HG03342 (cell line): ENCODE results near the gene NAGPA.

Experiments used
- ATAC-seq: cut with Tn5 transposase; IDR thresholded peaks from one replicate; pipeline ENCODE4 v1.9.1; 2021; ENCODE audit warnings: mild to moderate bottlenecking, moderate library complexity; ENCODE audit not compliant: unreplicated experiment

The NAGPA gene

DNA sequence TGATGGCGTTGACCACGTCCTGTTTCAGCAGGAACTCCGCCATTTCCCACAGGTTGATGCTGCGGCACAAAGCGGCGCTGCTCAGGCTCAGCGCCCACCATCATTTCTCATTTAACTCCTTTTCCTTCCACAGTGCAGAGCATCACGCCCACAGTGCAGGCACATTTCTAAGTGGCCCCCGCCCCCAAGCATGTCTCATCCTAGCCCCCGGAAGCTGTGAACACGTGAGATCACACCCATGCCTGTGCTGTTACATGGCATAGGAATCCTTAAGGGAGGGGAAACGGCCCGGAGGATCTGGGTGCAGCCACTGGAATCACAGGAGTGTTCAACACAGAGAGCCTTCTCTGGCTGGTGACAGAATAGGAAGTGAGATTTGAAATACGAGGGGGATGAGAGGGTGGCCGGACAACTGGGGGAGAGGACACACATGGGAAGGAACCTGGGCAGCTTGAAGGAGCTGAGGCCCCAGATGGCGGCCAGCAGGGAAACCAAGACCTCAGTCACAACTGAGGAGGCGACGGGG is 4.7 kb downstream of the NAGPA start:
- no peak for ATAC-seq

DNA sequence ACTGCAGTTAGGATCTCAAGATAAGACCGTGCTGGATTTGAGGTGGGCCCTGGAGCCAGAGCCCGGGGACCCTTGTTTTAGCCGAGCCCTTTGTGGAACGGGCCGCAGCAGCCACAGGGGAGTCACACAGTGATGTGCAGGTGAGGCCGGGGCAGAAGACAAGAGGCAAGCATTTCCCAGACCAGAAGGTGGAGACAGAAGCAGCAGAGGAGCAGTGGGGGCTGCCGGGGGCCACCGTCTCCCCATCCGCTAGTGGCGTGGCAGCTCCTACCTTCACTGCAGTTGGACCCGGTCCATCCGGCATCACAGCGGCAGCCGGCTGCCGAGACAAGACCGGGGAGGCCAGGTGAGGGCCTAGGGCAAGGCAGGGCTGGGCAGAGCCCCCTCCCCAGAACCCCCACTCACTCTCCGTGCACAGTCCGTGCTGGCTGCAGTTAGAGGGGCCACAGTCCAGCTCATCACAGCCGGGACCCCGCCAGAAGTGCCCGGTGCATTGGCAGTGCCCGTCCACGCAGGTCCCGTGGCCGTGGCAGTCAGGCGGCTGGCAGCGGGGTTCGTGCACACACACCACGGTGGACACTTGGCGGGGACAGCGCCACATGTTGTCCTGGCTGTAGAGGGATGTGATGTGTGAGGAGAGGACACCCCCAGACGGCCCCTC is 6.0 kb downstream of the NAGPA start:
- ATAC-seq: no peak

DNA sequence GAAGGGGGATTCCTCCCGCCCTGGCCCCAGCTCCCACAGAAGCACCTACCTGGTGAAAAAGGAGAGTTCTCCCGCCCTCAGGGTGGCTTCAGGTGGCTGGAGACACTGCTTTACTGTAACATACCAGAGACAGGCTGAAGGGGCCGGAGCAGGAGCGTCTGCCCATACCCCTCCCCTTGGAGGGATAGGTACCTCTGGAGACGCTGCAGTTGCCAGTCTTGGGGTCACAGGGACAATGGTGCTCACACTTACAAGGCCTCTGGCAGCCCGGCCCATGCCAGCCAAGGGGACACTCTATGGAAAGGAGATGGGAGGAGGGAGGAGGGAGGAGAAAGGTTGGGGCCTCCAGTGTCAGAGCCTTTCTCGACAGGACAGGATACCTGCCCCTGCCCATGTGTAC is 6.6 kb downstream of the NAGPA start:
- no peak for ATAC-seq

DNA sequence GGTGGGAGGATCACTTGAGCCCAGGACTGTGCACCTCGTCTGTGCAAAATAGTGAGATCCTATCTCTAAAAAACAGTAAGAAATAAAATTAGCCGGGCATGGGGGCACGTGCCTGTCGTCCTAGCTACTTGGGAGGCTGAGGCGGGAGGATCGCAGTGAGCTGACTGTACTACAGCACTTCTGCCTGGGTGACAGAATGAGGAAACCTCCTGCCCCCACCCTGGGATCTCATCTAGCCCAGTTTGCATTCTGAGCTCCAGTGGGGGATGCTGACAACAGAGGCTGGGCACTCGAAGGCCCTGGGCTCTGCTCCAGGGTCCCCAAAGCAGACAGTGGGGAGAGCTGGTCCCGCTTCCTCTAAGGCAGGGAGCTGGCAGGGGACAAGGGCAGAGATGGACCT is 7.1 kb downstream of the NAGPA start:
- ATAC-seq: no peak

DNA sequence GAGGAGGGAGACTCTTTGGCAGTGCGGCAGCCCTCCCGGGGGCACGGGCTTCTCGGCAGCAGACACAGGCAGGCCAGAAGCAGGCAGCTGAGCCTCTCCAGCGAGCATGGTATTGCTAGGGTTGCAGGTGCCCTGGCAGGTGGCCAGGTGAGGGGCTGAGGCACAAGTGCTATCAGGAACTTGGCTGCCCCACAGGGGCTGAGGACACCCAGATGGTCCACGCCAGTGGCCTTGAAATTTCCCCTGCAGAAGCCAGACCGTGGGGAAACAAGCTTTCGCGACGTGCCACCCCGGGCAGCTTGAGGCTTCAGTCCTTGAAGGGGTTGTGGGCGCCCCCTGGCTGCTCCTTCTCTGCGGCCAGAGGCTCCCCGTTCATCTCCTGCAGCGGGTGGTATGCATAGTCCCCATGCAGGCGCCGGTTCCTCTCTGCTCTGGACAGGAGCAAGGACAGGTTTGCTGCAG is 8.5 kb downstream of the NAGPA start:
- ATAC-seq: no peak

DNA sequence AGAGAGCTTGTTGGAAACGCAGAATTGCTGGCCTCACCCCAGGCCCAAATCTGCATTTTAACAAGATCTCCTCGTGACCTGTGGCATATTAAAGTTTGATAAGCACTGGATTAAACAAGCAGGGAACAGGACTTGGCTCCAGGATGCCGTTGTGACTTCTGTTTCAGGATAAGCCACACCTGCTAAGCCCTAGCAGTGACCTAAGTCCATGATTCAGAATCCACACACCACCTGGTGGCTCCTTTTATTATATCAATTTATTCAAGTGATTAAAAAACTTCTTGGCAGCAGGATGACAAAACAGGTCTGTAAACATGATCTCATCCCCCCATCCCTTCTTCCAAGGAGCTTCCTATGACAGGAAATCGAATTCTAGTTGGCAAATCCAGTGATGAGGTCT is 9.1 kb downstream of the NAGPA start:
- ATAC-seq: no peak

DNA sequence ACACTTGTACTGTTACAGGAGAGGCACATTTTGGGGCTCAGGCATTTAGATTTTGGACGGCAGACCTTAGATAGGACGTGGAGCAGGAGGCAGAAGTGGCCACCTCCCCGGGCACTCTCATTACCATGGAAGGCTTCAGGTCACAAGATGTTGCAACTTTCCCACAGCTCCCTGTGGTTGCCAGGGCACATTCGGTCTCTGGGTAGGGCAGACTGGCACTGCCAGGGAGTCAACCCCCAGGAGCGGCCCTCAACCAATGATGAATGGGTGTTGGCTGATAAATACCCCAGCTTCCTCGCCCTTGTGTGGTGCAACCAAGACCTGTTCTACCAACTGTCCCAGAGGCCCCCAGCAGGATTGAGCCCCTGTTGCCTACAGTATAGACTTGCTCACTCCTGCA is 11.2 kb downstream of the NAGPA start:
- no peak for ATAC-seq

DNA sequence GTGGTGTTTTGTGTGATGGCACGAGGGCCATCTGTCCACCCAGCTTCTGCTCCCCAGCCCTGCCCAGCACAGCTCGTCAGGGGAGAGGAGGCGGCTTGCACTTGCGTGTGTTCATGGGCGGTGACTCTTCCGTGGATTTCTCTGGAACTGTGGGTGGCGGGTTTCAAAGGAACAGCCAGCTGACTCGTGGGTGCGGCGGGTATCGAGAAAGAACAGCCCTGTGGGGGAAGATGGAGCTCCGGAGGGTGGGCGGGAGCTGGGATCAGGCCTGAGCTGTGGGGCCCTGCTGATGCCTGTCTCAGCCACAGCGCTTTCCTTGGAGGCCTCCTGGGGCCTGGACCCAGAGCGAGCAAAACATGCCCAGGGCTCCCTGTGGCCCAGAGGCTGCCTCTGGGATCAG is 13.2 kb downstream of the NAGPA start:
- no peak for ATAC-seq

DNA sequence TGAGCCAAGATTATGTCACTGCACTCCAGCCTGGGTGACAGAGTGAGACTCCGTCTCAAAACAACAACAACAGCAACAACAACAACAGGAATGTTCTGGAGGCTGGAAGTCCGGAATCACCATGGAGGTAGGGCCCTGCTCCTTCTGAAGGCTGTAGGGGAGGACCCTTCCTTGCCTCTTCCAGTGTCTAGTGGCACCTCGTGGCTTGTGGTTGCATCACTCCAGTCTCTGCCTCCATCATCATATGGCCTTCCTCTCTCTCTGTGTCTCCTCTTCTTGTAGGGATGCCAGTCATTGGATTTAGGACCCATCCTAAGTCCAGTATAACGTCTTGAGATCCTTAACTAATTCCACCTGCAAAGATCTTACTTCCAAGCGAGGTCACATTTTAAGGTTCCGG is 14.0 kb downstream of the NAGPA start:
- ATAC-seq: no peak

DNA sequence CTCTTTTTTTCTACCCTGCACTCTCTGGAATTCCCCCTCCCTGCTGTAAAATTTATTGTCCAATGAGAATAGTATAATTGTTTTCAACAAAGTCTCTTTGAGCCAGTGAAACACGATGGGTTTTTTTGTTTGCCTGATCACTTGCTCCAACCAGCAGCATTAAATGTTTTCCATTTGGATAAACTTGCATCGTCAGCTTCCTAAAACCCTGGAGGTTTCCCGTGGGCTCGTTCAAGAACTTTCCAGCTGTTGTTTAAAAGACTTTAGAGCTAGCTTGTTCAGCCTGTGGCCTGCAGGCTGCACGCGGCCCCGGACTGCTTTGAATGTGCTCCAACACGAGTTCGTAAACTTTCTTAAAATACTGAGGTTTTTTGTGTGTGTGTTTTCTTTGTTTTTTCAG is 14.9 kb downstream of the NAGPA start:
- no peak for ATAC-seq

DNA sequence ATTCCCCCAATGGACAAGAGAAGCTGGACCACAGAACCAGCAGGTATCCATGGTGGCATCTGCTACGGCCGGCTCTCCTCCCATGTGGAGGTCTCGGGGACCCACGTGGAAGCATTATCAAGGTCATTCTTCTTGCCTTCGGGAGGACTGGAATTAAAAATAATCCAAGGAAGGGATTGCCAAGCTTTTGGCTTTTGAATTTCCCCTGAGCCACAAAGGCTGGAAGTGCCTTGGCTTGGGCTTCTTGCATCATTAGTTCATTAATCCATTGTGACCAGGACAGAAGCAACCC is 16.1 kb downstream of the NAGPA start:
- ATAC-seq: no peak

DNA sequence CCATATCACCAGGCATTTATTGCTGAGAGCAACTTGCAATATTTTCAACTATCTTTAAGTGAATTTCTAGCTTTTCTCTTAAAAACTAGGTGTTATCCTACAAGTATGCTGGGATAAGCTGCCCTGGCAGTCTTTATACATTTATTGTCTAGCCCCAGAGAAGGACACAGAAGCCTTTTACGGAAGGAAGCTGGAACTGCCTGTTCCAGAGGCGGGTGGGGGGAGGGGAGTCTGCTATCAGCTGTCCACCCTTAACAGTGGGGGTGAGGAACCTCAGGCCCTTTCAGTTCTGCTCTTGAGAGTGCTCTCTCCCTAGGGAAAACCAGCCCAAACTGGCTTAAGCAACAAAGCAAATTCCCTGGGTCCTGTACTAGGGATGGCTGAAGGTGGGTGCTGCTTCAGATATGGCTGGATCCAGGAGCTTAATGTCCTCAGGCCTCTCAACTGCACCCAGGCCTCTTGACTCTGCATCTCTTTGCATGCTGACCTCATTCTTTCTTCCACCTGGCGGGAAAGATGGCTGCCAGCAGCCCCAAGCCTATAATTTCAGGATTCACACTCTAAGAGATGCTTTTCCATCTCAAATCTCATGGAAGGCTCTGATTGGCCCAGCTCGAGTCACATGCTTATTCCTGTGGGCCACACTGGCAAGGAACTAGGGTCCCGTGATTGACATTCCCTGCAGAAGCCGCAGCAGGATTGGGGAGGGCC is 16.6 kb downstream of the NAGPA start:
- ATAC-seq: no peak

DNA sequence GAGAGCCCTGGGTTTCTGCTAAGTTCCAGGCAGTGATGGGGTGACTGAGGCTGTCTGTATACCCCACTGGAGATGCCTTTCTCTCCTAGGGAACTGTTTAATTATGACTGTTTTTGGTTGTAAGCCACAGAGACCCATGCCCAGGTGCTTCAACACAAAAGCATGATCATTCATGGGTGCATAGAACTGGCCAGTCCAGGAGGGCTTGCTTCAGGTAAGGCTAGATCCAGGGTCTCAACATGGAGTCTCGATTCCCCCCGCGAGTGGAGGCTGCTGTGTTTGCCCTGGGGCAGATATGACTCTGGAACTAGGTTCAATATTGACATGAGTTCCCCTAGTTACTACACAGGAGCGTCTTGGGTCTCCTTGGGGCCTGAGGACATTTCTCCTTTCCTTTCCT is 17.8 kb downstream of the NAGPA start:
- ATAC-seq: no peak

DNA sequence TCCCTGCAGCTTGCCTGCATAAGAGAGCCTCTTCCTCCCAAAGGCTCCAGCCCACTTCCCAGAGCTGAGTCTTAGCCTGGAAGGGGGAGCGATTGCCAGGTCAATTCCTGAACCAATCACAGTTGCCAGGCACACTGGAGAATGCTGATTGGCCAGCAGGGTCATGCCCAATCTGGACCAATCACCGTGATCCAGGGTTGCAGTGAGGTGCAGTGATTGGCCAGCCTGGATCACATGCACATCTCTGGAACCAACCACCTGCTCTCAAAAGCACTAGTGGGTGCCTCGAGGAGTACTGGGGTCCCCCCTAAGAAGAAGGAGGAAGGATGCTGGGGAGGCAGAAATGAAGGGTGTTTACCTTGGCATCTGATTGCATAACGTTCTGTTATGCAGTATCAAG is 18.4 kb downstream of the NAGPA start:
- ATAC-seq: no peak

DNA sequence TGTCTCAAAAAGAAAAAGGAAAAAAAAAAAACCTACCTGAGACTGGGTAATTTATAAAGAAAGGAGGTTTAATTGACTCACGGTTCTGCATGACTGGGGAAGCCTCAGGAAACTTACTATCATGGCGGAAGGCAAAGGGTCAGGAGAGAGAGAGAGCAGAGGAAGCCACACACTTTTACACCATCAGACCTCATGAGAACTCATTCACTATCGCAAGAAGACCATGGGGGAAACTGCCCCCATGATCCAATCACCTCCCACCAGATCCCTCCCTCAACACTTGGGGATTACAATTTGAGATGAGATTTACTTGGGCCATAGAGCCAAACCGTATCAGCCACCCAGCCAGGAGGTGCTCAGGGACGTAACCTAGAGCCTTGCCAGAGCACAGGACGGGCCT is 20.8 kb downstream of the NAGPA start:
- no peak for ATAC-seq

DNA sequence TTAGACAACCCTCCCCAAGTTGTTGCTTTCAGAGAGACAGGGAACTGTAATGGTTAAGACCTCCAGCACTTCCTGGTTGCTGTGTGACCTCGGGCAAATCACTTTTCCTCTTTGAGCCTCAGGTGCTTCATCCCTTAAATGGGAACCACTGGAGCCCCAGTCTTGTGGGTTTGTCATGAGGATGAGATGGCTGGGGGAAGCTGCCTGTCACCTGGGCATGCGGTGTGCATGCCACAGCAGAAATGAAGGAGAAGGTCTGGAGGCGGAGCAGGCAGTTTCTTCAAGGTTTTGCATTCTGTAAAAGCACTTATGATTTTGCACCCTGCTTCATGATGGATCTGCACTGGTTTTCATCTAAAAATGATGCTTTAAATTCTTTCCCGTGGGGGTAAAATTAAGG is 22.1 kb downstream of the NAGPA start:
- no peak for ATAC-seq

DNA sequence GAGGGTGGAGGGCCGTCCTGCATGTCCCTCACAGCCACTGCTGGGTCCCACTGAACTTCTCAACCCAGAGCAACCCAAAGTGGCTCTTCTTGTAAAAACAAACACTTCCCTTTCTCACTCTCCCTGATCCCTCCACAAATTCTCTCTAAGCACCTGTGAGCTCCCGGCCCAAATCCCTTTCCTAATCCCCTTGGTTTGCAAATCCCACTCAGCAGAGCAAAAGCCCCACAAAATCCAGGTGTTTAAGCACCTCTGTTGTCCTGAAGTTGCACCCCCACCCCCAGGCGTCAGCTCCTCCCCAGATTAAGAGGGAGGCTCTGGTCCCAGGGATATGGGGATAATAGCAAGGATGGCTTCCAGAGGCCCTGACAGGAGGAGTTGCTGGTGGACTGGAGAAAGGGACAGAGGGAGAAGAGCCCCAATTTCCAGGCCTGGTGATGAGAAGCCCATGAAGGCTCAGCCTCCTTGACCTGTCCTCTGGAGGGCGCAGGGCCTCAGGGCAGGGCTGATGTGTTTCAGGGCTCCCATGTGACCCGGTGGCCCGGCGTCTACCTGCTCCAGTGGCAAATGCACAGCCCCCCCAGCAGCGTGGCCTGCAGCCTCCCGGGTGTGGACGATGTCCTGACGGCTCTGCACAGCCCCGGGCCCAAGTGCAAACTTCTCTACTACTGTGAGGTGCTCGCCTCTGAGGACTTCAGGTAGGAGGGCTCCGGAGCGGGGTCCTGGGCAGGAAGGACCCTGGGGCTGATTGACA is 23.0 kb downstream of the NAGPA start:
- no peak for ATAC-seq

DNA sequence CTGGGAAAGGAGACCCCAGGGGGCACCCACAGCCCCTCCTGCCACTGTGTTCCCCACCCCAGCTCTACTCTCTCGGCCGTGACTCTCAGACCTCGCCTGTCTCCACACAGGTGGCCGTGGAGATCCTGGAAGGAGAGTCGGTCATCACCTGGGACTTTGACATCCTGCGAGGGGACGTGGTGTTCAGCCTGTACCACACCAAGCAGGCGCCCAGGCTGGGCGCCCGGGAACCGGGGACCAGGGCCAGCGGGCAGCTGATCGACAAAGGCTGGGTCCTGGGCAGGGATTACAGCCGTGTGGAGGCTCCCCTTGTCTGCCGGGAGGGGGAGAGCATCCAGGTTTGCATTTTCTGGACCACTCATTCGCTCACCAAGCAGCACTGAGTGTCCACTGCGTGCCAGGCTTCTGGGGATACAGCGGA is 25.4 kb downstream of the NAGPA start:
- ATAC-seq: no peak

DNA sequence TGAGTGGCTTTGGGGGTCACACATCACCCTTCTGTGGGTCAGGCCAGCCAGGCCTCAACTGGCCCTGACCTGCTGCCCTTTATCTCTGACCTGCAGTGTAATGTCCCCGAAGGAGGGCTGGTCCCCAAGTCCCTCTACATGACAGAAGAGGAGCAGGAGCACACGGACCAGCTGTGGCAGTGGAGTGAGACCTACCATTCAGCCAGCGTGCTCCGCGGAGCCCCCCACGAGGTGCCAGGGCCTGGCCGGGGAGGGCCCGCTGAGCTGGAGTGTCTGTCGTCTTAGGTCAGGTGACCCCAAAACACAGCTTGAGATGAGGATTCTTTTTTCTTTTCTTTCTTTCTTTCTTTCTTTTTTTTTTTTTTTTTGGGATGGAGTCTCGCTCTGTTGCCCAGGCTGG is 26.5 kb downstream of the NAGPA start:
- ATAC-seq: no peak

DNA sequence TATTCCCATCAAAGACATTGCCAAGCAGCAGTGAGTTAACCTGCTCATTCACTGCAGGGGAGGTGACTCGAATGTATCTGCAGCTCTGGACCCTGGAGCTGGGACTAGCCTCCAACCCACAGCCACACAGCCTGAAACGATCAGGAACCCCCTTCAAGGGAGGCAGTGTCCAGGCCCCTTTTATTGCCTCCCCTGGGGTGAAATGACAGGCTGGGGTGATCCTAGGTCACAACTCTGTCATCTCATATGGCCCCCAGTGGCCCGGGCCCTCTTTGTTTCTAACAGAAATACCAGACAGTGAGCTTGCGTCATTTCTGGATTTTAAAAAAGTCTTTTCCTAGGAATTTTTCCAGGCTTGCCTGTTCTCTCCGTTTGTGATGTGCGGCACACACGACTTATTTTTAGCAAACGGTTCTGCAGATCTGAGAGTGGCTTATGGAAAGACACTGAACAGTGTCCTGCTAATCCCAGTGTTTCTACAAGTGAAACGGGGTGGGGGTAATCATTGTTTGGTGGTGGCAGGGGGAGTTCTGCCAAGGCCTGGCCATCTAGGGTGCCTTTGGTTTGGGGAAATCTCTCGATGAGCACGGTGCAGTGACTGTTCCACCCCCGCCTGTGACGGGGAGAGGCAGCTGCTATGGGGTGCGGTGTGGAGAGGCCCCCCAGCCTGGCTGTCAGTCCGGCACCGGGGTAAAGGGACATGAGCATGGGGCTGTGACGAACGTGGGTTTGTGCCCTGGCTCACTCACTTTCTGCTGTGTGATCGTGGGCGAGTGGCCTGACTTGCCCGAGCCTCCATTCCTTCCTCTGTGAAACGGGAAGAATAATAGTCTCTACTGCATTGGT is 27.2 kb downstream of the NAGPA start:
- ATAC-seq: no peak

DNA sequence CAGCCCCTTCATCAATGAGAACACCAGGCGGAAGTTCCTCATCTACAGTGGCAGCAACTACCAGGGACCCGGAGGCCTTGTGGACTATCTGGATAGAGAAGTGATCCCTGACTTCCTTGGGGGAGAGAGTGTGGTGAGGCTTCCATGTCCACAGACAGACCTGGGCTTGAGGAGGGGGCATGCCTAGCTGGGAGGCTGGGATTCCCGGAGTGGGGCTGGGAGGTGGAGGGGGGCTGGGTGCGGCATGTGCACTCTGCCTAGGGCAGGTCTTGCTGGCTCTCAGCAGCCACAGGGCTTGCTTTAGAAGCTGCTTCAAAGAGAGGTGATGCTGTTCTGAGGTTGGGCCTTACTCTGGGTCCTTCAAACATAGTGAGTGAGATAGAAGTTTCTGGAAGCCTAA is 27.8 kb downstream of the NAGPA start:
- no peak for ATAC-seq
